AG10803 (cell line): Measurements from ENCODE around the gene HOXB3.
"Not testable (repeated sequence)": the region's sequence is repeated elsewhere in the genome, so short reads cannot be mapped to it uniquely, and the experiment has no call there.

Experiments
- DNase-seq: peaks from one replicate; pipeline ENCODE4 v3.0.0; 2010; ENCODE audit warnings: low read depth
- H3K4me3 ChIP-seq: 2 replicates; pipeline ENCODE4 v1.5.1; 2011; ENCODE audit warnings: mild to moderate bottlenecking, low read length, control low read depth
- CTCF ChIP-seq: conservative IDR thresholded peaks from 2 replicates; pipeline ENCODE4 v1.5.1; 2011; ENCODE audit warnings: mild to moderate bottlenecking, low read length, control low read depth, inconsistent platforms

HOXB3 gene

GRCh38 chr17:48510381-48510760 is 79.7 kb downstream of the HOXB3 start:
- no peak for DNase-seq
- no peak overlapping the region for H3K4me3 ChIP-seq
- no peak for TF ChIP-seq CTCF

GRCh38 chr17:48509708-48510107 is 80.3 kb downstream of the HOXB3 start:
- not testable (repeated sequence) for H3K4me3 ChIP-seq, DNase-seq

GRCh38 chr17:48506246-48506645 is 83.8 kb downstream of the HOXB3 start:
- H3K4me3 ChIP-seq, result no peak overlapping the region
- peak; percentile 35 for TF ChIP-seq CTCF
- no peak for DNase-seq

GRCh38 chr17:48505788-48506187 is 84.3 kb downstream of the HOXB3 start:
- H3K4me3 ChIP-seq, result no peak overlapping the region
- TF ChIP-seq CTCF, result no peak
- peak; percentile 94 for DNase-seq

- H3K4me3 ChIP-seq, result no peak overlapping the region
- TF ChIP-seq CTCF, result no peak
- no peak for DNase-seq
These were observed 85.1 kb downstream of the HOXB3 start for GRCh38 chr17:48504953-48505352.

GRCh38 chr17:48503747-48504146 is 86.3 kb downstream of the HOXB3 start:
- TF ChIP-seq CTCF, result no peak
- no peak for DNase-seq
- no peak overlapping the region for H3K4me3 ChIP-seq

GRCh38 chr17:48502901-48503300 is 87.1 kb downstream of the HOXB3 start:
- no peak overlapping the region for H3K4me3 ChIP-seq
- TF ChIP-seq CTCF, result no peak
- DNase-seq, result no peak

GRCh38 chr17:48502312-48502711 is 87.7 kb downstream of the HOXB3 start:
- H3K4me3 ChIP-seq, result no peak overlapping the region
- no peak for TF ChIP-seq CTCF
- no peak for DNase-seq
